ENCODE measurements around the gene MYRIP.

The MYRIP gene

DNA sequence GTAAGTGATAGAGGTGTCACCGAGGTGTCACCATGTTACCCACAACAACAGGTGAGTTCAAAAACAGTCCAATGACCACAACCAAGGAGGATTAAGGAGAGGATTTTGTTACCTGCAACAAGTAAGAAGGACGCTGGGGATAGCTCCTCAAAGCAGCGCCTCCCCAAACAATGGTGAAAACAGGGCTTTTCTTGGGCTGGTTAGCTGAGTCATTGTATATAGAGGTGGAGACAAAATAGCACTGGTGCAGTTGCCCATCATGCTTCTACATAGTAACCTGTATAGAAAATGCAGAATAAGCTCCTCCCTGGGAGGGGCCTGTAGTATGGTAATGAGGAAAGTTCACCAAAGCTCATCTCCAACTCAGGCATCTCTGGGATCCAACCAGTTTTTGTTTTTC is 383.2 kb downstream of the MYRIP start:
- ATAC-seq, result no peak
- TF ChIP-seq ESRRG (CRISPR knock-in tag; IDR thresholded peaks at IDR 0.05) (no peak), ZC3H10 (CRISPR knock-in tag; IDR thresholded peaks at IDR 0.05) (no peak), ZNF70 (CRISPR knock-in tag; IDR thresholded peaks at IDR 0.05) (no peak), ZFP3 (CRISPR knock-in tag; IDR thresholded peaks at IDR 0.05) (no peak), ARNTL (CRISPR knock-in tag; IDR thresholded peaks at IDR 0.05; ENCODE audit: borderline replicate concordance, low read depth) (no peak)
- TF ChIP-seq, protein P1, sequence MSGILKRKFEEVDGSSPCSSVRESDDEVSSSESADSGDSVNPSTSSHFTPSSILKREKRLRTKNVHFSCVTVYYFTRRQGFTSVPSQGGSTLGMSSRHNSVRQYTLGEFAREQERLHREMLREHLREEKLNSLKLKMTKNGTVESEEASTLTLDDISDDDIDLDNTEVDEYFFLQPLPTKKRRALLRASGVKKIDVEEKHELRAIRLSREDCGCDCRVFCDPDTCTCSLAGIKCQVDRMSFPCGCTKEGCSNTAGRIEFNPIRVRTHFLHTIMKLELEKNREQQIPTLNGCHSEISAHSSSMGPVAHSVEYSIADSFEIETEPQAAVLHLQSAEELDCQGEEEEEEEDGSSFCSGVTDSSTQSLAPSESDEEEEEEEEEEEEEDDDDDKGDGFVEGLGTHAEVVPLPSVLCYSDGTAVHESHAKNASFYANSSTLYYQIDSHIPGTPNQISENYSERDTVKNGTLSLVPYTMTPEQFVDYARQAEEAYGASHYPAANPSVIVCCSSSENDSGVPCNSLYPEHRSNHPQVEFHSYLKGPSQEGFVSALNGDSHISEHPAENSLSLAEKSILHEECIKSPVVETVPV (CRISPR knock-in tag; IDR thresholded peaks at IDR 0.05), result no peak
- TF ChIP-seq, protein P2, sequence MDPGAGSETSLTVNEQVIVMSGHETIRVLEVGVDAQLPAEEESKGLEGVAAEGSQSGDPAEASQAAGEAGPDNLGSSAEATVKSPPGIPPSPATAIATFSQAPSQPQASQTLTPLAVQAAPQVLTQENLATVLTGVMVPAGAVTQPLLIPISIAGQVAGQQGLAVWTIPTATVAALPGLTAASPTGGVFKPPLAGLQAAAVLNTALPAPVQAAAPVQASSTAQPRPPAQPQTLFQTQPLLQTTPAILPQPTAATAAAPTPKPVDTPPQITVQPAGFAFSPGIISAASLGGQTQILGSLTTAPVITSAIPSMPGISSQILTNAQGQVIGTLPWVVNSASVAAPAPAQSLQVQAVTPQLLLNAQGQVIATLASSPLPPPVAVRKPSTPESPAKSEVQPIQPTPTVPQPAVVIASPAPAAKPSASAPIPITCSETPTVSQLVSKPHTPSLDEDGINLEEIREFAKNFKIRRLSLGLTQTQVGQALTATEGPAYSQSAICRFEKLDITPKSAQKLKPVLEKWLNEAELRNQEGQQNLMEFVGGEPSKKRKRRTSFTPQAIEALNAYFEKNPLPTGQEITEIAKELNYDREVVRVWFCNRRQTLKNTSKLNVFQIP (CRISPR knock-in tag; IDR thresholded peaks at IDR 0.05; ENCODE audit: borderline replicate concordance, low read depth), result no peak
- TF ChIP-seq, protein P3, sequence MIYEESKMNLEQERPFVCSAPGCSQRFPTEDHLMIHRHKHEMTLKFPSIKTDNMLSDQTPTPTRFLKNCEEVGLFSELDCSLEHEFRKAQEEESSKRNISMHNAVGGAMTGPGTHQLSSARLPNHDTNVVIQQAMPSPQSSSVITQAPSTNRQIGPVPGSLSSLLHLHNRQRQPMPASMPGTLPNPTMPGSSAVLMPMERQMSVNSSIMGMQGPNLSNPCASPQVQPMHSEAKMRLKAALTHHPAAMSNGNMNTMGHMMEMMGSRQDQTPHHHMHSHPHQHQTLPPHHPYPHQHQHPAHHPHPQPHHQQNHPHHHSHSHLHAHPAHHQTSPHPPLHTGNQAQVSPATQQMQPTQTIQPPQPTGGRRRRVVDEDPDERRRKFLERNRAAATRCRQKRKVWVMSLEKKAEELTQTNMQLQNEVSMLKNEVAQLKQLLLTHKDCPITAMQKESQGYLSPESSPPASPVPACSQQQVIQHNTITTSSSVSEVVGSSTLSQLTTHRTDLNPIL (CRISPR knock-in tag; IDR thresholded peaks at IDR 0.05; ENCODE audit: low read depth), result no peak
- TF ChIP-seq, protein P4, sequence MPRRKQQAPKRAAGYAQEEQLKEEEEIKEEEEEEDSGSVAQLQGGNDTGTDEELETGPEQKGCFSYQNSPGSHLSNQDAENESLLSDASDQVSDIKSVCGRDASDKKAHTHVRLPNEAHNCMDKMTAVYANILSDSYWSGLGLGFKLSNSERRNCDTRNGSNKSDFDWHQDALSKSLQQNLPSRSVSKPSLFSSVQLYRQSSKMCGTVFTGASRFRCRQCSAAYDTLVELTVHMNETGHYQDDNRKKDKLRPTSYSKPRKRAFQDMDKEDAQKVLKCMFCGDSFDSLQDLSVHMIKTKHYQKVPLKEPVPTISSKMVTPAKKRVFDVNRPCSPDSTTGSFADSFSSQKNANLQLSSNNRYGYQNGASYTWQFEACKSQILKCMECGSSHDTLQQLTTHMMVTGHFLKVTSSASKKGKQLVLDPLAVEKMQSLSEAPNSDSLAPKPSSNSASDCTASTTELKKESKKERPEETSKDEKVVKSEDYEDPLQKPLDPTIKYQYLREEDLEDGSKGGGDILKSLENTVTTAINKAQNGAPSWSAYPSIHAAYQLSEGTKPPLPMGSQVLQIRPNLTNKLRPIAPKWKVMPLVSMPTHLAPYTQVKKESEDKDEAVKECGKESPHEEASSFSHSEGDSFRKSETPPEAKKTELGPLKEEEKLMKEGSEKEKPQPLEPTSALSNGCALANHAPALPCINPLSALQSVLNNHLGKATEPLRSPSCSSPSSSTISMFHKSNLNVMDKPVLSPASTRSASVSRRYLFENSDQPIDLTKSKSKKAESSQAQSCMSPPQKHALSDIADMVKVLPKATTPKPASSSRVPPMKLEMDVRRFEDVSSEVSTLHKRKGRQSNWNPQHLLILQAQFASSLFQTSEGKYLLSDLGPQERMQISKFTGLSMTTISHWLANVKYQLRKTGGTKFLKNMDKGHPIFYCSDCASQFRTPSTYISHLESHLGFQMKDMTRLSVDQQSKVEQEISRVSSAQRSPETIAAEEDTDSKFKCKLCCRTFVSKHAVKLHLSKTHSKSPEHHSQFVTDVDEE (CRISPR knock-in tag; IDR thresholded peaks at IDR 0.05), result no peak

DNA sequence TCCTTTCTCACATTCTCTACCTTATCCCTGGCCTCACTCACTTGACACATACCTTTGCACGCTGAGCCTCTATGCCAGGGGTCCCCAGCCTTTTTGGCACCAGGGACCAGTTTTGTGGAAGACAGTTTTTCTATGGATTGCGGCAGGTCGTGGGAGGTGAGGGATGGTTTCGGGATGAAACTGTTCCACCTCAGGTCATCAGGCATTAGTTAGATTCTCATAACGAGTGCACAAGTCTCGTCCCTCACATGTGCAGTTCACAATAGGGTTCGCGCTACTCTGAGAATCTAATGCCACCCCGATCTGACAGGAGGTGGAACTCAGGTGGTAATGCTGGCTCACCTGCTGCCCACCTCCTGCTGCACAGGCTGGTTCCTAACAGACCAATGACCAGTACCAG is 387.6 kb downstream of the MYRIP start:
- ATAC-seq, result no peak
- TF ChIP-seq TOX (CRISPR knock-in tag; IDR thresholded peaks at IDR 0.05; ENCODE audit: borderline replicate concordance), result no peak
- no peak for TF ChIP-seq TCF4 (CRISPR knock-in tag; IDR thresholded peaks at IDR 0.05; ENCODE audit: borderline replicate concordance)
- TF ChIP-seq ISL1 (CRISPR knock-in tag; IDR thresholded peaks at IDR 0.05), result no peak
- TF ChIP-seq, protein P5, sequence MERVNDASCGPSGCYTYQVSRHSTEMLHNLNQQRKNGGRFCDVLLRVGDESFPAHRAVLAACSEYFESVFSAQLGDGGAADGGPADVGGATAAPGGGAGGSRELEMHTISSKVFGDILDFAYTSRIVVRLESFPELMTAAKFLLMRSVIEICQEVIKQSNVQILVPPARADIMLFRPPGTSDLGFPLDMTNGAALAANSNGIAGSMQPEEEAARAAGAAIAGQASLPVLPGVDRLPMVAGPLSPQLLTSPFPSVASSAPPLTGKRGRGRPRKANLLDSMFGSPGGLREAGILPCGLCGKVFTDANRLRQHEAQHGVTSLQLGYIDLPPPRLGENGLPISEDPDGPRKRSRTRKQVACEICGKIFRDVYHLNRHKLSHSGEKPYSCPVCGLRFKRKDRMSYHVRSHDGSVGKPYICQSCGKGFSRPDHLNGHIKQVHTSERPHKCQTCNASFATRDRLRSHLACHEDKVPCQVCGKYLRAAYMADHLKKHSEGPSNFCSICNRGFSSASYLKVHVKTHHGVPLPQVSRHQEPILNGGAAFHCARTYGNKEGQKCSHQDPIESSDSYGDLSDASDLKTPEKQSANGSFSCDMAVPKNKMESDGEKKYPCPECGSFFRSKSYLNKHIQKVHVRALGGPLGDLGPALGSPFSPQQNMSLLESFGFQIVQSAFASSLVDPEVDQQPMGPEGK (CRISPR knock-in tag; IDR thresholded peaks at IDR 0.05; ENCODE audit: borderline replicate concordance), result no peak
- TF ChIP-seq CSDC2 (CRISPR knock-in tag; IDR thresholded peaks at IDR 0.05), result no peak
- no peak for TF ChIP-seq GLIS3 (CRISPR knock-in tag; IDR thresholded peaks at IDR 0.05)
- no peak for TF ChIP-seq ZNF70 (CRISPR knock-in tag; IDR thresholded peaks at IDR 0.05)
- no peak for TF ChIP-seq ESRRG (CRISPR knock-in tag; IDR thresholded peaks at IDR 0.05)
- TF ChIP-seq, protein P3 (CRISPR knock-in tag; IDR thresholded peaks at IDR 0.05; ENCODE audit: low read depth), result no peak
- no peak for TF ChIP-seq BACH2 (CRISPR knock-in tag; IDR thresholded peaks at IDR 0.05; ENCODE audit: borderline replicate concordance)
- no peak for TF ChIP-seq OSR1 (CRISPR knock-in tag; IDR thresholded peaks at IDR 0.05)
- TF ChIP-seq ZNF8 (CRISPR knock-in tag; IDR thresholded peaks at IDR 0.05), result no peak
- TF ChIP-seq ZC3H10 (CRISPR knock-in tag; IDR thresholded peaks at IDR 0.05), result no peak
- no peak for TF ChIP-seq ARNTL (CRISPR knock-in tag; IDR thresholded peaks at IDR 0.05; ENCODE audit: borderline replicate concordance, low read depth)
- TF ChIP-seq SNAI2 (CRISPR knock-in tag; IDR thresholded peaks at IDR 0.05), result no peak
- no peak for TF ChIP-seq PPARA (CRISPR knock-in tag; IDR thresholded peaks at IDR 0.05; ENCODE audit: borderline replicate concordance)
- no peak for TF ChIP-seq ZNF565 (CRISPR knock-in tag; conservative IDR thresholded peaks at IDR 0.05; ENCODE audit: low read depth)
- no peak for TF ChIP-seq ZFP3 (CRISPR knock-in tag; IDR thresholded peaks at IDR 0.05)
- TF ChIP-seq, protein P4 (CRISPR knock-in tag; IDR thresholded peaks at IDR 0.05), result no peak
- TF ChIP-seq, protein P2 (CRISPR knock-in tag; IDR thresholded peaks at IDR 0.05; ENCODE audit: borderline replicate concordance, low read depth), result no peak
